Measurements from ENCODE around the gene ABCC2. TPM values are rescaled to one million over a fixed set of nuclear protein-coding genes. Genes with fewer than 3 reads are reported as not detected.
A peak's percentile ranks its signal among the peaks of the same experiment; 100 is the strongest.

ABCC2 gene
- total and polyA plus RNA-seq, 8 donors: 0.67 to 1.7 (median 1.1) TPM

GRCh38 chr10:99750641-99751040 is 31.8 kb upstream of the ABCC2 start:
- DNase-seq: no peak
- H3K4me1 ChIP-seq: no peaks in the 10 kb centered on the region
- H3K36me3 ChIP-seq: peaks cover 0 to 49% (median 12%) of the 10 kb centered on the region in 3 donors
- H3K27ac ChIP-seq: no peak overlapping the region
- TF ChIP-seq, protein P1, sequence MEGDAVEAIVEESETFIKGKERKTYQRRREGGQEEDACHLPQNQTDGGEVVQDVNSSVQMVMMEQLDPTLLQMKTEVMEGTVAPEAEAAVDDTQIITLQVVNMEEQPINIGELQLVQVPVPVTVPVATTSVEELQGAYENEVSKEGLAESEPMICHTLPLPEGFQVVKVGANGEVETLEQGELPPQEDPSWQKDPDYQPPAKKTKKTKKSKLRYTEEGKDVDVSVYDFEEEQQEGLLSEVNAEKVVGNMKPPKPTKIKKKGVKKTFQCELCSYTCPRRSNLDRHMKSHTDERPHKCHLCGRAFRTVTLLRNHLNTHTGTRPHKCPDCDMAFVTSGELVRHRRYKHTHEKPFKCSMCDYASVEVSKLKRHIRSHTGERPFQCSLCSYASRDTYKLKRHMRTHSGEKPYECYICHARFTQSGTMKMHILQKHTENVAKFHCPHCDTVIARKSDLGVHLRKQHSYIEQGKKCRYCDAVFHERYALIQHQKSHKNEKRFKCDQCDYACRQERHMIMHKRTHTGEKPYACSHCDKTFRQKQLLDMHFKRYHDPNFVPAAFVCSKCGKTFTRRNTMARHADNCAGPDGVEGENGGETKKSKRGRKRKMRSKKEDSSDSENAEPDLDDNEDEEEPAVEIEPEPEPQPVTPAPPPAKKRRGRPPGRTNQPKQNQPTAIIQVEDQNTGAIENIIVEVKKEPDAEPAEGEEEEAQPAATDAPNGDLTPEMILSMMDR (IDR thresholded peaks at IDR 0.05): no peak
- intact Hi-C loops (cut with DNase I): no loop called here
- no peaks in the 10 kb centered on the region for H3K9me3 ChIP-seq
- no peak overlapping the region for H3K4me3 ChIP-seq
- no peak for FAIRE-seq
- no peaks in the 10 kb centered on the region for H3K27me3 ChIP-seq
- ATAC-seq: no peak

GRCh38 chr10:99754670-99755069 is 27.8 kb upstream of the ABCC2 start:
- H3K4me1 ChIP-seq: no peaks in the 10 kb centered on the region
- intact Hi-C loops (cut with DNase I): no loop called here
- no peak for FAIRE-seq

DNA sequence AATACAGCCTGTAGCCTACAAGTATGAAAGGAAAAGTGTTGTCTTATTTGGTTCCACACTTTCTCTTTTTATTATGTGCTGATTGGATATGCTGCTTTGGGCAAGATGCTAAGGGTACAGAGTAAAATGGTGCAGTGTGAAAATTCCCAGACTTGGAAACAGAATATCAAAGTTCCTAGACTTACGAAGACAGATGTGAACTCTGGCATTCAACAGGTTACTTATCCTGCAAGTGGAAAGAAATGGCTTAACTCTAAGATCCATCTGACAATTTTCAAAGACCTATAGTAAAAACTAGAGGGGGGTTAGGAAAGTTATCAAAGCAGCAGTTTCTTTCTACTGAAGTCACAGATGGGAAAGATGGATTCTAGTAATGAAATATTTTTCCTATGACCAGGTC is 26.3 kb upstream of the ABCC2 start:
- H3K4me1 ChIP-seq: no peaks in the 10 kb centered on the region
- no peaks in the 10 kb centered on the region for H3K27me3 ChIP-seq
- peaks cover 0 to 51% (median 5%) of the 10 kb centered on the region in 3 donors for H3K36me3 ChIP-seq
- no peak overlapping the region for H3K4me3 ChIP-seq
- no peak for ATAC-seq
- no peak for FAIRE-seq
- WGBS, 2 donors: 95 to 96% methylated on average over 1 of the region's 1 CpG
- H3K9me3 ChIP-seq: no peaks in the 10 kb centered on the region
- intact Hi-C loops (cut with DNase I): no loop called here
- TF ChIP-seq, protein P1 (IDR thresholded peaks at IDR 0.05): no peak
- H3K27ac ChIP-seq: no peak overlapping the region
- DNase-seq: no peak

More at GRCh38 chr10:99754670-99755069, 27.8 kb upstream of the ABCC2 start:
- DNase-seq: no peak
- Histone ChIP-seq H3K4me3 (no peak overlapping the region), H3K27me3 (no peaks in the 10 kb centered on the region), H3K9me3 (no peaks in the 10 kb centered on the region), H3K36me3 (peaks cover 0 to 48% (median 5%) of the 10 kb centered on the region in 3 donors), H3K27ac (no peak overlapping the region)
- WGBS, 2 donors: 93 to 94% methylated on average over 1 of the region's 1 CpG
- ATAC-seq: no peak
- TF ChIP-seq, protein P1 (IDR thresholded peaks at IDR 0.05): no peak

GRCh38 chr10:99758211-99758891 is 24.1 kb upstream of the ABCC2 start:
- DNase-seq (no peak), FAIRE-seq (no peak), ATAC-seq (peak in 1 of 4 donors; percentile 29)
- Histone ChIP-seq H3K27ac (no peak overlapping the region), H3K9me3 (no peaks in the 10 kb centered on the region), H3K36me3 (peaks cover 0 to 41% (median 5%) of the 10 kb centered on the region in 3 donors), H3K27me3 (no peaks in the 10 kb centered on the region), H3K4me1 (no peaks in the 10 kb centered on the region), H3K4me3 (no peak overlapping the region)
- TF ChIP-seq, protein P1 (IDR thresholded peaks at IDR 0.05): no peak
- WGBS, 2 donors: 91 to 92% methylated on average over 2 of the region's 2 CpGs
- intact Hi-C loops (cut with DNase I): no loop called here

GRCh38 chr10:99760321-99760720 is 22.1 kb upstream of the ABCC2 start:
- intact Hi-C loops (cut with DNase I): no loop called here
- 93 to 100% methylated on average over 1 of the region's 1 CpG for WGBS, 2 donors

More at GRCh38 chr10:99760321-99760720, 22.1 kb upstream of the ABCC2 start:
- no peak overlapping the region for H3K27ac ChIP-seq
- TF ChIP-seq, protein P1 (IDR thresholded peaks at IDR 0.05): no peak
- no peaks in the 10 kb centered on the region for H3K27me3 ChIP-seq
- ATAC-seq: no peak
- no peak for DNase-seq
- peaks cover 0 to 32% (median 0%) of the 10 kb centered on the region in 3 donors for H3K36me3 ChIP-seq
- no peaks in the 10 kb centered on the region for H3K9me3 ChIP-seq
- no peaks in the 10 kb centered on the region for H3K4me1 ChIP-seq
- no peak for FAIRE-seq
- no peak overlapping the region for H3K4me3 ChIP-seq
